Uterus (tissue), 4 donors: ENCODE results near the gene TSNAXIP1. TPM values are rescaled to one million over a fixed set of nuclear protein-coding genes. Genes with fewer than 3 reads are reported as not detected.

Source experiments
- DNase-seq, 2 donors: peaks; one replicate each; pipeline ENCODE4 v3.0.0-alpha.2; 2019 to 2020
- H3K27ac ChIP-seq, 2 donors: fragments of 200-600 bp; sonication (generic); 1 replicate in 1 of 2; 2 replicates in 1 of 2; pipeline ENCODE4 v1.5.1; 2016 to 2018
- H3K27me3 ChIP-seq, 2 donors: fragments of 200-600 bp; sonication (generic); one replicate each; pipeline ENCODE4 v1.5.1; 2018 to 2019; ENCODE audit warnings: control low read depth in 1 of 2
- H3K36me3 ChIP-seq, 2 donors: fragments of 200-600 bp; sonication (generic); one replicate each; pipeline ENCODE4 v1.5.1; 2019; ENCODE audit warnings: control low read depth in 1 of 2
- H3K4me1 ChIP-seq, 2 donors: fragments of 200-600 bp; sonication (generic); one replicate each; pipeline ENCODE4 v1.5.1; 2018 to 2019; ENCODE audit warnings: control low read depth in 1 of 2
- H3K4me3 ChIP-seq, 2 donors: fragments of 200-600 bp; sonication (generic); 1 replicate in 1 of 2; 2 replicates in 1 of 2; pipeline ENCODE4 v1.5.1; 2018 to 2019; ENCODE audit warnings: mild to moderate bottlenecking in 1 of 2
- H3K9me3 ChIP-seq, 2 donors: fragments of 200-600 bp; sonication (generic); one replicate each; pipeline ENCODE4 v1.5.1; 2019; ENCODE audit warnings: control low read depth in 1 of 2
- CTCF ChIP-seq, 4 experiments: fragments of 200-600 bp in 2 of 4; fragments of 450-650 bp in 2 of 4; sonication (generic) in 2 of 4; IDR thresholded peaks; one replicate each; pipeline ENCODE4 v1.5.1; 2016 to 2019; ENCODE audit warnings: antibody characterized with exemption in 4 of 4, mild to moderate bottlenecking in 2 of 4, moderate library complexity in 1 of 4
- POLR2A ChIP-seq, 2 donors: fragments of 450-650 bp; IDR thresholded peaks; one replicate each; pipeline ENCODE4 v1.6.1; 2016; ENCODE audit warnings: antibody characterized with exemption in 2 of 2, mild to moderate bottlenecking in 1 of 2, moderate library complexity in 1 of 2
- intact Hi-C: fragments of 100-400 bp; cut with DNase I; formaldehyde crosslinking; loops from one replicate; pipeline ENCODE4 v1.15.1; 2023; ENCODE audit warnings: low total_unique reads
- small RNA-seq: library from RNA; depleted of rRNA; stranded (forward); fragments of <200 nt; gene quantifications from one replicate; pipeline ENCODE3, GENCODE V24; 2016
- total RNA-seq, 4 donors: library from RNA; depleted of rRNA in 3 of 4; stranded (reverse); fragments of >200 nt in 3 of 4; gene quantifications; one replicate each; pipeline versions ENCODE4 v1.1.0 to v1.2.4, GENCODE V29; 2014 to 2023
- donor health status: DM: yes; HTN: yes; CAD: no.

TSNAXIP1 gene
- total RNA-seq, 4 donors from 2014 or later = 2.7 to 4.9 (median 3.6) TPM

- no peaks in the 10 kb centered on the region for H3K9me3 ChIP-seq
- H3K36me3 ChIP-seq = no peaks in the 10 kb centered on the region
- no peak for DNase-seq
- no peaks in the 10 kb centered on the region for H3K27me3 ChIP-seq
- TF ChIP-seq POLR2A (IDR thresholded peaks at IDR 0.05) = no peak
- TF ChIP-seq CTCF (IDR thresholded peaks at IDR 0.05) = no peak
- no peak overlapping the region for H3K27ac ChIP-seq
- peaks cover 3 to 11% of the 10 kb centered on the region in 2 donors for H3K4me1 ChIP-seq
- intact Hi-C loops = no loop called here
- H3K4me3 ChIP-seq = no peak overlapping the region
These were observed 70.4 kb downstream of the TSNAXIP1 start for GRCh38 chr16:67877064-67877463.

Small RNA genes lying within 50 kb of the gene (small RNA-seq; reads per million reads assigned to genes)
- not detected for gene AC040162.2

Other genes starting within 250 kb of the TSNAXIP1 start
- 10 to 100 TPM; 24.8 to 54.1 (median 43.7) TPM for gene CTCF, start 244.4 kb upstream of the TSNAXIP1 start, total RNA-seq
- 1 to 10 TPM in 1 of 4 donors, under 1 TPM in 2, not detected in 1; 0.41 to 1.2 (median 0.51) TPM for gene CARMIL2, start 161.7 kb upstream of the TSNAXIP1 start, total RNA-seq
- 10 to 100 TPM; 17.8 to 33.4 (median 29.8) TPM for gene ACD, start 146.6 kb upstream of the TSNAXIP1 start, total RNA-seq
- 10 to 100 TPM in 1 of 4 donors, 1 to 10 TPM in 2, not detected in 1; 1.6 to 32.9 (median 7.9) TPM for gene PARD6A, start 145.9 kb upstream of the TSNAXIP1 start, total RNA-seq
- gene ENKD1, start 140.1 kb upstream of the TSNAXIP1 start, total RNA-seq = 10 to 100 TPM in 3 of 4 donors, 1 to 10 TPM in 1; 4.1 to 22.4 (median 13.7) TPM
- gene C16orf86, start 140.1 kb upstream of the TSNAXIP1 start, total RNA-seq = 1 to 10 TPM in 3 of 4 donors, not detected in 1; 5.3 to 8.6 (median 6.9) TPM
- gene GFOD2, start 87.6 kb upstream of the TSNAXIP1 start, total RNA-seq = 10 to 100 TPM; 11.0 to 28.5 (median 26.3) TPM
- gene RANBP10, start 329 bp upstream of the TSNAXIP1 start, total RNA-seq = 10 to 100 TPM in 1 of 4 donors, 1 to 10 TPM in 3; 4.9 to 22.7 (median 8.5) TPM
- gene THAP11, start 35.4 kb downstream of the TSNAXIP1 start, total RNA-seq = 100 to 1,000 TPM in 1 of 4 donors, 10 to 100 TPM in 3; 43.3 to 105 (median 57.6) TPM
- 10 to 100 TPM; 43.8 to 76.1 (median 65.4) TPM for gene NUTF2, start 40.0 kb downstream of the TSNAXIP1 start, total RNA-seq
- 10 to 100 TPM; 29.4 to 70.2 (median 52.8) TPM for gene CENPT, start 40.8 kb downstream of the TSNAXIP1 start, total RNA-seq
- gene EDC4, start 66.2 kb downstream of the TSNAXIP1 start, total RNA-seq = 10 to 100 TPM; 19.4 to 63.7 (median 50.7) TPM
- gene NRN1L, start 78.0 kb downstream of the TSNAXIP1 start, total RNA-seq = 1 to 10 TPM in 1 of 4 donors, not detected in 3; 2.1 TPM
- 10 to 100 TPM in 3 of 4 donors, 1 to 10 TPM in 1; 3.1 to 34.3 (median 24.5) TPM for gene PSKH1, start 86.4 kb downstream of the TSNAXIP1 start, total RNA-seq
- gene CTRL, start 125.0 kb downstream of the TSNAXIP1 start, total RNA-seq = 1 to 10 TPM in 1 of 4 donors, not detected in 3; 1.0 TPM
- gene PSMB10, start 130.0 kb downstream of the TSNAXIP1 start, total RNA-seq = 10 to 100 TPM in 3 of 4 donors, 1 to 10 TPM in 1; 9.5 to 30.7 (median 15.3) TPM
- 10 to 100 TPM; 11.0 to 75.2 (median 12.4) TPM for gene LCAT, start 137.2 kb downstream of the TSNAXIP1 start, total RNA-seq
- 100 to 1,000 TPM in 1 of 4 donors, 10 to 100 TPM in 3; 25.6 to 137 (median 62.3) TPM for gene SLC12A4, start 161.7 kb downstream of the TSNAXIP1 start, total RNA-seq
- gene DPEP3, start 173.6 kb downstream of the TSNAXIP1 start, total RNA-seq = under 1 TPM in 1 of 4 donors, not detected in 3; 0.14 TPM
- gene DPEP2, start 192.6 kb downstream of the TSNAXIP1 start, total RNA-seq = 1 to 10 TPM in 1 of 4 donors, under 1 TPM in 2, not detected in 1; 0.77 to 2.3 (median 0.83) TPM
- not detected for gene DPEP2NB, start 209.0 kb downstream of the TSNAXIP1 start, total RNA-seq
- gene DDX28, start 216.3 kb downstream of the TSNAXIP1 start, total RNA-seq = 10 to 100 TPM in 2 of 4 donors, 1 to 10 TPM in 2; 2.9 to 14.1 (median 11.8) TPM
- 10 to 100 TPM in 1 of 4 donors, 1 to 10 TPM in 3; 2.0 to 18.4 (median 5.6) TPM for gene DUS2, start 216.4 kb downstream of the TSNAXIP1 start, total RNA-seq